ENCODE data around the gene CAAP1.
"Not testable (repeated sequence)": the region's sequence is repeated elsewhere in the genome, so short reads cannot be mapped to it uniquely, and the experiment has no call there.

Gene CAAP1, protein sequence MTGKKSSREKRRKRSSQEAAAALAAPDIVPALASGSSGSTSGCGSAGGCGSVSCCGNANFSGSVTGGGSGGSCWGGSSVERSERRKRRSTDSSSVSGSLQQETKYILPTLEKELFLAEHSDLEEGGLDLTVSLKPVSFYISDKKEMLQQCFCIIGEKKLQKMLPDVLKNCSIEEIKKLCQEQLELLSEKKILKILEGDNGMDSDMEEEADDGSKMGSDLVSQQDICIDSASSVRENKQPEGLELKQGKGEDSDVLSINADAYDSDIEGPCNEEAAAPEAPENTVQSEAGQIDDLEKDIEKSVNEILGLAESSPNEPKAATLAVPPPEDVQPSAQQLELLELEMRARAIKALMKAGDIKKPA

DNA sequence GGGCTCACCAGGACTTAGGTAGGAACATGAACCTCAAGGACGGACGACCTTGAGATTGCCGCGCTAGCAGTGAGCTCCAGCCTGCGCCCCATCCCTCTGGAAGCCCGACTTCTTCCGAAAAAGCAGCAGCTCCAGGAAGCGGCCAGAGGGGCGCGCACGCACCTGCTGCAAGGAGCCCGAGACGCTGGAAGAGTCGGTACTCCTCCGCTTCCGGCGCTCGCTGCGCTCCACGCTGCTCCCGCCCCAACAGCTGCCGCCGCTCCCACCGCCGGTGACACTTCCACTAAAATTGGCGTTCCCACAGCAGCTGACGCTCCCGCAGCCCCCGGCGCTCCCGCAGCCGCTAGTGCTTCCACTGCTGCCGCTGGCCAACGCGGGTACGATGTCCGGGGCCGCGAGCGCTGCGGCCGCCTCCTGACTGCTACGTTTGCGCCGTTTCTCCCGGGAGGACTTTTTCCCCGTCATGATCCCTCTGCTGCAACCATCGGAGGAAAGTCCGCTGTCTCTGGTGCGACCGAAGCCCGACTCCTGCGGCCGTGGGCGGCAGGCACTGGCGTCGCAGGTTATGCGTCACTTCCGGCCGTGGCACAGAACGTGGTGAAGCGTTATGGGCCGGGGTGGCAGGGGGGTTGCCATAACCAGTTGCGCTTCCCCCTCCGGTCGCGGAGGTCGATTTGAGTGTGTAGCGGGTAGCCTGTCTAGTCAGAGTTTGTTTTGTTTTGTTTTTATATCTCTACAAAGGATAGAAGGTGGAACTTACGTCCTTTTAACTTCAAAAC lies at the start of gene CAAP1:
CAAP1 (minus strand) TSS at position 552 of the 779 bp plus-strand sequence; CDS start at position 465, 87 bp downstream.
- peak; percentile 88 for DNase-seq

- DNase-seq = no peak
Measured at GRCh38 chr9:26940779-26941178, 48.2 kb upstream of the CAAP1 start.

- DNase-seq = no peak
Measured at GRCh38 chr9:26939955-26940711, 47.5 kb upstream of the CAAP1 start.

DNA sequence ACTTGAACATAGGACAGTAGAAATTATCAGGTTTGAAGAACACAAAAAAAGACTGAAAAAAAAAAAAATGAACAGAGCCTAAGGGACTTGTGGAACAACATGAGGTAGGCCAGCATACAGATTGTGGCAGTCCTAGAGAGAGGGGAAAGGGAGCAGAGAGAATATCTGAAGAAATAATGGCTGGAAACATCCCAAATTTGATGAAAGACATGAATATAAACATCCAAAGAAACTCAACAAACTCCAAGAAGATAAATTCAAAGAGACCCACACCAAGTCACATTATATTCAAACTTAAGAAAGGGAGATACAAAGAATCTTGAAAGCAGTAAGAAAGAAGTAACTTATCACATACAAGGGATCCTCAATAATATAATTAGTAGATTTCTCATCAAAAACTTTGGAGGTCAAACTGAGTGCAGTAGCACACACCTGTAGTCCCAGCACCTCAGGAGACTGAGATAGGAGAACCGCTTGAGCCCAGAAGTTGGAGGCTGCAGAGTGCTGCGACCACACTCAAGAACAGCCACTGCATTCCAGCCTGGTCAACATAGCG lies 45.3 kb upstream of the CAAP1 start:
- DNase-seq = no peak

DNA sequence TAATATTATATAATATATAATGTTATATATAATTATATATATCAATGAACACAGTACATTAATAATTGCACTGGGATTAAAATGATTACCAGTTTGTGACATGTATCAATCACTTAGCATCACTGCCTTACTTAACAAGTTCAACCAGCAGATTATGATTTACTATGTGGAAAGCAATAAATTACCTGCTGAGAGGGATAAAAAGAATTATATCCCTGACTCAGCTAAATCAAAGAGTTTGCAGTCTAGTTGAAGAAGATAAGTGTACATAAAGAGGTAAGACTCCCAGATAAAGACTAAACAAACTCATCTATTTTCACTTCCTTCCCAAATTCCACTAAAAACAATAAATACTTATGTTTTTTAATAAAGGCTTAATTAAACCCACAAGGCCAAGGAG lies 43.2 kb upstream of the CAAP1 start:
- DNase-seq = no peak

GRCh38 chr9:26928902-26929495 lies 36.4 kb upstream of the CAAP1 start:
- no peak for DNase-seq

DNA sequence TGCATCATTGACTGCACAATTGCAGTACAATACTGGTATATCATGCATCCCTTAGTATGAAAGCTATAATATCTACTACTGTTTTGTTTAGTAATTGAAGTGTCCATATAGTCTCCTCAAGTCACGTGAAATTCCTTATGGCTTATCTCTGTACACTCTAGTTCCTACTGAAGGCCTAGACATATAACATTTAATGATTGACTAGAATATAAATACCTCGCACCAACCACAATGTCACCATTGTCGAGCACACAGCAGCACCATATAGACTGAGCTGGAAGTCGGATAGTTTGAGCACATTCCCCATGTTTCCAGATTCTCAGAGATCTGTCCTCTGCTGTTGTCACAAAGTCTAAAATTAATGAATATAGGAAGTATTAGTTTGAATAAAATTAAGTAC lies 33.0 kb upstream of the CAAP1 start:
- DNase-seq = no peak

DNA sequence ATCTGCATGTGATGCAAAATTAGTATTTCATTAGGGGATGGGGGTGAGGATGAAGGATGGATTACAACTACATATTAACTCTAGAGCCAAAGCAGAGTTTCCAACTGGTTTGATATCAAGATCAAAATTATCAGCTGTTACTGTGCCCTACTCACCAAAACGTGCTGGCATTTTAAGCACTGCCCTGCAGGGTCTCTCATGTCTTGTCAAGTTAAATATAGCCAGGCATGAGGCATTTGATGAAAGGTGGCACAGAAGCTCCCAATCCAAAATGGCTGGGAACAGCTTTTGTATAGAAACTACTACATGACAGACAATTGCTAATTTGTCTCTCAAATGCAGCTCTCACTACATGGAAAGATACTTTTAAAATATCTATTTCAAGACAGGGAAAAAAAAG lies 27.1 kb upstream of the CAAP1 start:
- no peak for DNase-seq

- DNase-seq = no peak
Measured at GRCh38 chr9:26913138-26913668, 20.6 kb upstream of the CAAP1 start.

DNA sequence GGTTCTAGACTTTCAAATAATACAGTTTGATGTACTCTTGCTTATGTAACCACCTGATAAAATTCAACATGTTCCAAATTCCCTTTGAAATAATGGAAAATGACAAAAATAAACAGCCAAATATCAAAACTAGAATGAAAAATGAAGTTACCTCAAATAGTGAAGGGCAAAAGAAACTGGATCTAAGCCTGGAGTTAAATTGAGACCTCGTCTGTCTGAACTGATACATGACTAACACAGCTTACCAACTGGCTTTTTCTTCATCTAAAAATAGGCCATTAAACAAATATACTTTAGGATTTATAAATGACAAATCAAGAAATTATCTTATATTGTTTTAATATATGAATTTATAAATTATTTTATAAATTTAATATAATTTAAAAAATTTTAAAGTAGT lies 12.1 kb upstream of the CAAP1 start:
- DNase-seq = no peak

DNA sequence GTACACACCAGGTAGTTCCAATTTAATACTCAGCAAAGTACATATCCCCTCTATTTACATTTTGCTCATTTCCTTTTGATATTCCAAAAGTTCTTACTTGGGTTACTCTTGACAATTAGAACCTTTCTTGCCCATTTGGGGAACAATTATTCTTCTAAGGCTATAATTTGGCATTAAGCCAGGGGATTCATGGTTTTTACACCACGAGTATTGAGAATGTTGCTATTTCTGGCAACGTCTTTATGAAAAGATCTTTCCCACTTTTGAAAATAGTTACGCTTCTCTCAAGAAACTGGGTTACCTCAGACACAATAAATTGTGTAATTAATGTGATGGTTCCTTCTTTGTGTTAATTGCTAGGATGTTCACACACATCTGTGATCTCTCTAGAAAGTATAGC lies 11.5 kb upstream of the CAAP1 start:
- no peak for DNase-seq

GRCh38 chr9:26893030-26893676 lies 551 bp upstream of the CAAP1 start:
- no peak for DNase-seq

GRCh38 chr9:26891726-26892125 lies 876 bp downstream of the CAAP1 start:
- no peak for DNase-seq

DNA sequence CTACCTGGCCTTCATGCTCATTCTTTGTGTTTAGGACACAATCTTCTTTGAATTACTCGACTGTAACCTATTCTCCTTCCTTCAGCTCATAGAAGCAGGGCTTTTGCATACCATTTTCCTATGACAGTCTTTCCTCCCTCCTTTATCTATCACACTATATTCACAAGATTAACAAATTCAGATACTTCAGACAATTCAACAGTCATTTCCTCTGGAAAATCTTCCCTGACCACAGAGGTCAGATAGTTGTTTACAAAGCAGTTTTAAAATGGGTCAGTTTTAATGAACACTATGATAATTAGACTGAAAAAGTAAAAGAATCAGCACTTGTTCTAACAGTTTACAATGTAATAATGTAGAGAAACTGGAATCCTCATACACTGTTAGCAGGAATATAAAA lies 4.3 kb downstream of the CAAP1 start:
- no peak for DNase-seq

DNA sequence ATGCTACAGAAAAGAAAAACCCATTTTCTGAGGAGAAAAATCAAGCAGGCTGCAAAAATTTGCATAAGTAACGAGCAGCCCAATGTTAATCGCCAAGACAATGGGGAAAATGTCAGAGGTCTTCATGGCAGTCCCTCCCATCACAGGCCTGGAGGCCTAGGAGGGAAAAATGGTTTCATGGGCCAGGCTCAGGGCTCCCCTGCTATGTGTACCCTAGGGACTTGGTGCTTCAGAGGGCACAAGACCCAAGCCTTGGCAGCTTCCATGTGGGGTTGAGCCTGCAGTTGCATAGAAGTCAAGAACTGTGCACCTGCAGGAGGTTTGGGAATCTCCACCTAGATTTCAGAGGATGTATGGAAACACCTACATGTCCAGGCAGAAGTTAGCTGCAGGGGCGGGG lies 10.4 kb downstream of the CAAP1 start:
- no peak for DNase-seq

- no peak for DNase-seq
Measured at GRCh38 chr9:26880262-26880661, 12.3 kb downstream of the CAAP1 start.

DNA sequence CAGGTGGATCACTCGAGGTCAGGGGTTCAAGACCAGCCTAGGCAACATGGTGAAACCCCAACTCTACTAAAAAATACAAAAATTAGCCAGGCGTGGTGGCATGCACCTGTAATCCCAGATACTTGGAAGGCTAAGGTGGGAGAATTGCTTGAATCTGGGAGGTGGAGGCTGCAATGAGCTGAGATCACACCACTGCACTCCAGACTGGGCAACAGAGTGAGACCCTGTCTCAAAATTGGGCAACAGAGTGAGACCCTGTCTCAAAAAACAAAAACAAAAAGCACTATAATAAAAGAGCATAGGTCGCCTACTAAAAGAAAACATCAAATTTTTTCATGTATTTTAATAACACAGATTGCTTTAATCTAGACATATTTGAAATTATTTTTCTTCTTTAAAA lies 17.4 kb downstream of the CAAP1 start:
- DNase-seq = not testable (repeated sequence)

GRCh38 chr9:26870292-26870691 lies 22.3 kb downstream of the CAAP1 start:
- DNase-seq = no peak

GRCh38 chr9:26863074-26863473 lies 29.5 kb downstream of the CAAP1 start:
- no peak for DNase-seq

DNA sequence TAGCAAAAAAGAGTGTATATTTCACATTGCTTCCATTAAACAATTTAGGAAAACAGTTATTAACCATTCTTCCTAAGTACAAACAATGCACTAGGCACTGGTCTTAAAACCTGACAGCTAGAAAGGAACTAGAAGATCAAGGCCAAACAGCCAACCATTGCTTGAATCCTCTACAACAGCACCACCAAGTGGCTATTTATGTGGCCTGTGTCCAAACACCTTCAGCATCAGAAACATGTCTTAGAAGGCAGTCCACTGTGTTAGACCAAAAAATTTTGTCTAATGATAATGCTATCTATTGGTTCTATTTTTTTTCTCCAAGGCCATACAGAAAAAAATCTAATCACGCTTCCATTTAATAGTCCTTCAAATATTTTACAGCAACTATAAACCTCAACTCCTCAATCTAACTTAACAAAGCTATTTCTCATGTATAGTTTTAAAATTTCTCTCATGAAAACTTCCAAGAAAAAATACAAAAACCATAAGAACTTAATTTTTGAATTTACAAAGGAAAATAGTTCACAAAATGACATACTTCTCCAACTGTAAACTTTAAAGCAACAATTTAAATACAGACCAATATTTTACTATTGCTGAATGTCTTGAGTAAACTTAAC lies 36.1 kb downstream of the CAAP1 start:
- peak in 1 of 2 donors; percentile 38 for DNase-seq

DNA sequence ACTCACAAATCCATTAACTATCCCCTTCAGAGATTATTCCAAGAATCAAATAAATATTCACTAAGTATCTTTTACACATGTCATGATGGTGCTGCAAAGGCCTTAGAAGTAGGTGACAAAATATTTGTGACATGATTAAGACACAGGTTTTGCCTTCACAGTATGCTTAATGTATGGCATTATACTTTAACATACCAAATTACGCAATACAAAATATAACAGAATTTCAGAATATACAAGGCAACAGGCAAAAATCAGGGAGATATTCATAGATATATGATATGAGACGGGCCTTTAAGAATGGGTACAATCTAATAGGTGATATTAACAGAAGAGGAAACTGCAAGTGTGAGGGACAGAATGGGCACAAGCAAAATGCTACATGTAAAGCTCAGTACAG lies 41.6 kb downstream of the CAAP1 start:
- no peak for DNase-seq

DNA sequence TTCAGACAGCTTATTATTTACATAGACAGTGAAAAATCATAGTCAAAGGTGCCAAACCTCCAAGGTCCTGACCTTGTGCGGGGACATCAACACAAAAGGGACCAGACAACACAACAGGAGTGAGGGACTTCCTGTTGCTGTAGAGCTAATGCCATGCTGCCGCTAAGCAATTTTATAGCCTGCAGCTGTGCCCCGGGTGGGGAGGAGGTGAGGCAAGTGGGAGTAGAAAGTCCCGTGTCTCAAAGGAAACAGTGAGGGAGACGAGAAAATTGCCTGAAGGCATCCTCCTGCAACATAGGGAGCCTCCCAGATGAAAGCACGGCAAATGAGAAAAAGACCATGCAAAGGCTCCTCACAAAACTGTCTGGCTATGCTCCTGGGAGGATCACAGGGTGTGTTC lies 58.8 kb downstream of the CAAP1 start:
- no peak for DNase-seq
